ENCODE results near the gene RAB17.

Gene RAB17

GRCh38 chr2:237633061-237633561 is 42.6 kb upstream of the RAB17 start:
- no peaks in the 10 kb centered on the region for H3K79me2 ChIP-seq (ENCODE audit: low read length)
- no peak for DNase-seq
- no peak overlapping the region for H3K4me2 ChIP-seq (ENCODE audit: low read depth, low read length)
- H3K4me1 ChIP-seq (ENCODE audit: low read length), result no peaks in the 10 kb centered on the region
- TF ChIP-seq EZH2phosphoT487 (IDR thresholded peaks at IDR 0.05; ENCODE audit: low read length) (no peak), CTCF (IDR thresholded peaks at IDR 0.05; ENCODE audit: low read length) (no peak), EZH2 (optimal IDR thresholded peaks at IDR 0.05; ENCODE audit: low read depth, low read length) (no peak)
- no peak overlapping the region for H3K4me3 ChIP-seq (ENCODE audit: low read length)
- no peaks in the 10 kb centered on the region; the same call in 1 of the 2 replicates for H3K27me3 ChIP-seq (replicated peaks; ENCODE audit: insufficient read depth, low read length)
- H3K27ac ChIP-seq (ENCODE audit: low read length), result no peak overlapping the region
- H3F3A ChIP-seq (ENCODE audit: insufficient read depth, low read length), result no peaks in the 10 kb centered on the region
- H2AFZ ChIP-seq (ENCODE audit: low read length), result no peak overlapping the region
- no peaks in the 10 kb centered on the region for H3K9me3 ChIP-seq (replicated peaks; ENCODE audit: insufficient read depth, low read length)
- H3K9ac ChIP-seq (ENCODE audit: low read length), result no peak overlapping the region
- no peaks in the 10 kb centered on the region for H4K20me1 ChIP-seq (ENCODE audit: insufficient read depth, low read length)
- H3K36me3 ChIP-seq (replicated peaks; ENCODE audit: insufficient read depth, low read length), result no peaks in the 10 kb centered on the region
- H3K9me2 ChIP-seq (replicated peaks; ENCODE audit: insufficient read depth, low read length), result no peaks in the 10 kb centered on the region

GRCh38 chr2:237631801-237632585 is 41.5 kb upstream of the RAB17 start:
- H3K27ac ChIP-seq (ENCODE audit: low read length), result no peak overlapping the region

DNA sequence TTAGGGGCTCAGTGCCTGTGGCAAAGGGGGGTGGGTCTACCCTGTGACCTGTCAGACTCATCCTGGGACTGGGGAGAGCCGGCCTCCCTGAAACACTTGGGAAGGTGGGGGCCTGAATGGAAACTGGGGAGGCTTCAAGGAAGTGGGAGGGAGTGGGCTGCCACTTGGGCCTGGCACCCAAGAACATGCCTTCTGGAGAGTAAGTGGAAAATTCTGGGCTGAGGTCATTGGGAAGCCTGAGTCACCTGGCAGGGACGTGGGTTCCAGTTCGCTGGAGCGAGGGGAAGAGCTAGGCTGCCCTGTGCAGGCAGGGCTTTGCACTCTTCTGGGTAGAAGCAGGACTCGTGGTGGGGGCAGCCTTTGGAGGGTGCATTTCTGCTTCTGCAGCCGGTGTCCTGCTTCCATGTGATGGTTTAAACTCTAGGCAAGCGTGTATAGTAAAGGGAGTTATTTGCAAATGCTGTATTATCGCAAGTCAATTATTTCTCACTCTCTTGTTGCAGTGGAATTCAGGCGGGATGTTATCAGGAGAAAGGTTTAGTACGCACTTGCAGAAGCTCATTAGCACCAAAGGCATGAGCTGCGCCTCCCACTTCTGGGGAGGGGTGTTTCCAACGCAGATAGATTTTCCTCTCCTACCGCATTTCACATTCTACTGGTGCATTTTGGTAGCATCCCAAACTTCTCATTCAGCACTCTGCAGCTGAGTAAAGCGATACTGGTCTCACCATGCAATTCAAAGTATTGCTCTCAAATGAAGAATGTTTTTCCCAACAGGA is 40.7 kb upstream of the RAB17 start:
- TF ChIP-seq EZH2phosphoT487 (IDR thresholded peaks at IDR 0.05; ENCODE audit: low read length) (no peak), EZH2 (optimal IDR thresholded peaks at IDR 0.05; ENCODE audit: low read depth, low read length) (no peak), CTCF (IDR thresholded peaks at IDR 0.05; ENCODE audit: low read length) (no peak)
- H3K9ac ChIP-seq (ENCODE audit: low read length), result no peak overlapping the region

More at GRCh38 chr2:237631801-237632585, 41.5 kb upstream of the RAB17 start:
- no peaks in the 10 kb centered on the region for H3F3A ChIP-seq (ENCODE audit: insufficient read depth, low read length)
- H3K27me3 ChIP-seq (replicated peaks; ENCODE audit: insufficient read depth, low read length), result no peaks in the 10 kb centered on the region; the same call in 1 of the 2 replicates
- no peak overlapping the region for H2AFZ ChIP-seq (ENCODE audit: low read length)
- no peak overlapping the region for H3K9ac ChIP-seq (ENCODE audit: low read length)
- no peaks in the 10 kb centered on the region for H3K79me2 ChIP-seq (ENCODE audit: low read length)
- no peaks in the 10 kb centered on the region for H3K9me2 ChIP-seq (replicated peaks; ENCODE audit: insufficient read depth, low read length)
- no peak overlapping the region for H3K4me2 ChIP-seq (ENCODE audit: low read depth, low read length)
- no peak for DNase-seq
- H3K36me3 ChIP-seq (replicated peaks; ENCODE audit: insufficient read depth, low read length), result no peaks in the 10 kb centered on the region
- H3K4me1 ChIP-seq (ENCODE audit: low read length), result no peaks in the 10 kb centered on the region
- H3K4me3 ChIP-seq (ENCODE audit: low read length), result no peak overlapping the region
- H3K9me3 ChIP-seq (replicated peaks; ENCODE audit: insufficient read depth, low read length), result no peaks in the 10 kb centered on the region
- H4K20me1 ChIP-seq (ENCODE audit: insufficient read depth, low read length), result no peaks in the 10 kb centered on the region
- no peak for TF ChIP-seq CTCF (IDR thresholded peaks at IDR 0.05; ENCODE audit: low read length)
- TF ChIP-seq EZH2 (optimal IDR thresholded peaks at IDR 0.05; ENCODE audit: low read depth, low read length), result no peak
- TF ChIP-seq EZH2phosphoT487 (IDR thresholded peaks at IDR 0.05; ENCODE audit: low read length), result no peak

More for the DNA sequence above, 40.7 kb upstream of the RAB17 start:
- Histone ChIP-seq H3K9me2 (replicated peaks; ENCODE audit: insufficient read depth, low read length) (no peaks in the 10 kb centered on the region), H3K27ac (ENCODE audit: low read length) (no peak overlapping the region), H3K27me3 (replicated peaks; ENCODE audit: insufficient read depth, low read length) (no peaks in the 10 kb centered on the region; the same call in 1 of the 2 replicates), H3K79me2 (ENCODE audit: low read length) (no peaks in the 10 kb centered on the region), H3K9me3 (replicated peaks; ENCODE audit: insufficient read depth, low read length) (no peaks in the 10 kb centered on the region), H3K36me3 (replicated peaks; ENCODE audit: insufficient read depth, low read length) (no peaks in the 10 kb centered on the region), H2AFZ (ENCODE audit: low read length) (no peak overlapping the region), H3K4me2 (ENCODE audit: low read depth, low read length) (no peak overlapping the region), H3K4me3 (ENCODE audit: low read length) (no peak overlapping the region), H3K4me1 (ENCODE audit: low read length) (peaks cover 5% of the 10 kb centered on the region; the same call in 1 of the 2 replicates), H3F3A (ENCODE audit: insufficient read depth, low read length) (no peaks in the 10 kb centered on the region), H4K20me1 (ENCODE audit: insufficient read depth, low read length) (no peaks in the 10 kb centered on the region)
- no peak for DNase-seq
